ENCODE measurements around the gene DPEP2NB.
"Not testable (repeated sequence)": the region's sequence is repeated elsewhere in the genome, so short reads cannot be mapped to it uniquely, and the experiment has no call there.

Gene DPEP2NB

GRCh38 chr16:68015681-68016080, at the start of gene DPEP2NB:
TSS of gene DPEP2NB (minus strand) at chr16:68015911. CDS start at chr16:68015770, 141 bp downstream.
- no peak for DNase-seq

GRCh38 chr16:68064791-68065365, 49.2 kb upstream of the DPEP2NB start:
- peak; percentile 68 to 78 for DNase-seq

- no peak for DNase-seq
Measured at GRCh38 chr16:68062910-68063393, 47.2 kb upstream of the DPEP2NB start.

GRCh38 chr16:68061396-68061795, 45.7 kb upstream of the DPEP2NB start:
- no peak for DNase-seq

GRCh38 chr16:68059804-68060203, 44.1 kb upstream of the DPEP2NB start:
- no peak for DNase-seq

- DNase-seq: no peak
Measured at GRCh38 chr16:68055395-68055794, 39.7 kb upstream of the DPEP2NB start.

GRCh38 chr16:68049449-68049848, 33.7 kb upstream of the DPEP2NB start:
- DNase-seq: no peak

- DNase-seq: no peak
Measured at GRCh38 chr16:68047987-68048386, 32.3 kb upstream of the DPEP2NB start.

- DNase-seq: no peak
Measured at GRCh38 chr16:68046106-68046505, 30.4 kb upstream of the DPEP2NB start.

- DNase-seq: no peak
Measured at GRCh38 chr16:68041783-68042182, 26.1 kb upstream of the DPEP2NB start.

- peak; percentile 62 to 78 for DNase-seq
Measured at GRCh38 chr16:68040506-68041288, 25.0 kb upstream of the DPEP2NB start.

GRCh38 chr16:68037841-68038597, 22.3 kb upstream of the DPEP2NB start:
- DNase-seq: peak in 1 of 2 experiments; percentile 27

- DNase-seq: no peak
Measured at GRCh38 chr16:68035227-68035626, 19.5 kb upstream of the DPEP2NB start.

GRCh38 chr16:68033101-68033500, 17.4 kb upstream of the DPEP2NB start:
- DNase-seq: no peak

- DNase-seq: no peak
Measured at GRCh38 chr16:68031951-68032350, 16.2 kb upstream of the DPEP2NB start.

- not testable (repeated sequence) for DNase-seq
Measured at GRCh38 chr16:68030108-68030507, 14.4 kb upstream of the DPEP2NB start.

GRCh38 chr16:68028996-68029395, 13.3 kb upstream of the DPEP2NB start:
- no peak for DNase-seq

GRCh38 chr16:68022728-68023537, 7.2 kb upstream of the DPEP2NB start, which contains the start of the genes DDX28 and DUS2:
TSS of gene DDX28 (minus strand) at chr16:68023232. CDS start at chr16:68023202, 30 bp downstream.
TSS of gene DUS2 (plus strand) at chr16:68023284. CDS start at chr16:68038024, 14,740 bp downstream.
- peak; percentile 80 to 85 for DNase-seq

- DNase-seq: no peak
Measured at GRCh38 chr16:68022278-68022727, 6.6 kb upstream of the DPEP2NB start.

- DNase-seq: no peak
Measured at GRCh38 chr16:68021490-68021889, 5.8 kb upstream of the DPEP2NB start.

GRCh38 chr16:68019167-68019680, 3.5 kb upstream of the DPEP2NB start:
- DNase-seq: no peak

- peak; percentile 51 to 65 for DNase-seq
Measured at GRCh38 chr16:68013440-68013839, 2.3 kb downstream of the DPEP2NB start.

All from Kasumi-1 (cell line).